Stimulated activated CD4-positive, alpha-beta T cell treated with anti-CD3 and anti-CD28 coated beads, Interleukin-4, amount 100 ng/mL, for 4 hours (primary cell): Measurements from ENCODE around the gene CELA2B.
"Not testable (repeated sequence)": the region's sequence is repeated elsewhere in the genome, so short reads cannot be mapped to it uniquely, and the experiment has no call there.

ENCODE experiments used
- DNase-seq, 2 experiments: peaks; one replicate each; pipeline ENCODE4 v3.0.0-alpha.2; 2020

CELA2B gene

GRCh38 chr1:15501208-15502032 is 25.5 kb downstream of the CELA2B start:
- peak; percentile 14 to 42 for DNase-seq

GRCh38 chr1:15504436-15504835 is 28.5 kb downstream of the CELA2B start:
- no peak for DNase-seq

- no peak for DNase-seq
Observed at GRCh38 chr1:15506831-15507230, 30.9 kb downstream of the CELA2B start.

GRCh38 chr1:15507278-15507677 is 31.4 kb downstream of the CELA2B start:
- no peak for DNase-seq

GRCh38 chr1:15508700-15509487 is 33.0 kb downstream of the CELA2B start:
- no peak for DNase-seq

GRCh38 chr1:15509586-15509985 is 33.7 kb downstream of the CELA2B start:
- DNase-seq, result no peak

- no peak for DNase-seq
Observed at GRCh38 chr1:15510611-15511405, 34.9 kb downstream of the CELA2B start.

GRCh38 chr1:15513192-15513591 is 37.3 kb downstream of the CELA2B start:
- no peak for DNase-seq

GRCh38 chr1:15513919-15514318 is 38.0 kb downstream of the CELA2B start:
- no peak for DNase-seq

GRCh38 chr1:15514557-15514956 is 38.7 kb downstream of the CELA2B start:
- not testable (repeated sequence) for DNase-seq

- DNase-seq, result no peak
Observed at GRCh38 chr1:15515022-15515663, 39.2 kb downstream of the CELA2B start.

- no peak for DNase-seq
Observed at GRCh38 chr1:15519625-15520024, 43.7 kb downstream of the CELA2B start.

- not testable (repeated sequence) for DNase-seq
Observed at GRCh38 chr1:15521206-15521906, 45.5 kb downstream of the CELA2B start.

- no peak for DNase-seq
Observed at GRCh38 chr1:15522551-15522950, 46.6 kb downstream of the CELA2B start.

- DNase-seq, result no peak
Observed at GRCh38 chr1:15523104-15524020, 47.5 kb downstream of the CELA2B start.

- DNase-seq, result no peak
Observed at GRCh38 chr1:15524021-15524282, 48.0 kb downstream of the CELA2B start, which contains the start of gene CASP9. TSS of gene CASP9 (minus strand) at chr1:15524215. CDS start at chr1:15524200, 15 bp downstream.

GRCh38 chr1:15524283-15525049 is 48.6 kb downstream of the CELA2B start:
- DNase-seq, result peak; percentile 99 to 100

GRCh38 chr1:15525050-15526020 is 49.4 kb downstream of the CELA2B start:
- DNase-seq, result no peak

GRCh38 chr1:15526021-15526489 is 50.2 kb downstream of the CELA2B start:
- peak in 1 of 2 experiments; percentile 13 for DNase-seq
